HG03521 (cell line): ENCODE measurements around the gene HINFP.
A peak's percentile ranks its signal among the peaks of the same experiment; 100 is the strongest.

Experiments used
- ATAC-seq: cut with Tn5 transposase; IDR thresholded peaks from one replicate; pipeline ENCODE4 v1.9.1; 2021; ENCODE audit warnings: mild to moderate bottlenecking, moderate library complexity; ENCODE audit not compliant: unreplicated experiment

Gene HINFP, protein sequence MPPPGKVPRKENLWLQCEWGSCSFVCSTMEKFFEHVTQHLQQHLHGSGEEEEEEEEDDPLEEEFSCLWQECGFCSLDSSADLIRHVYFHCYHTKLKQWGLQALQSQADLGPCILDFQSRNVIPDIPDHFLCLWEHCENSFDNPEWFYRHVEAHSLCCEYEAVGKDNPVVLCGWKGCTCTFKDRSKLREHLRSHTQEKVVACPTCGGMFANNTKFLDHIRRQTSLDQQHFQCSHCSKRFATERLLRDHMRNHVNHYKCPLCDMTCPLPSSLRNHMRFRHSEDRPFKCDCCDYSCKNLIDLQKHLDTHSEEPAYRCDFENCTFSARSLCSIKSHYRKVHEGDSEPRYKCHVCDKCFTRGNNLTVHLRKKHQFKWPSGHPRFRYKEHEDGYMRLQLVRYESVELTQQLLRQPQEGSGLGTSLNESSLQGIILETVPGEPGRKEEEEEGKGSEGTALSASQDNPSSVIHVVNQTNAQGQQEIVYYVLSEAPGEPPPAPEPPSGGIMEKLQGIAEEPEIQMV

DNA sequence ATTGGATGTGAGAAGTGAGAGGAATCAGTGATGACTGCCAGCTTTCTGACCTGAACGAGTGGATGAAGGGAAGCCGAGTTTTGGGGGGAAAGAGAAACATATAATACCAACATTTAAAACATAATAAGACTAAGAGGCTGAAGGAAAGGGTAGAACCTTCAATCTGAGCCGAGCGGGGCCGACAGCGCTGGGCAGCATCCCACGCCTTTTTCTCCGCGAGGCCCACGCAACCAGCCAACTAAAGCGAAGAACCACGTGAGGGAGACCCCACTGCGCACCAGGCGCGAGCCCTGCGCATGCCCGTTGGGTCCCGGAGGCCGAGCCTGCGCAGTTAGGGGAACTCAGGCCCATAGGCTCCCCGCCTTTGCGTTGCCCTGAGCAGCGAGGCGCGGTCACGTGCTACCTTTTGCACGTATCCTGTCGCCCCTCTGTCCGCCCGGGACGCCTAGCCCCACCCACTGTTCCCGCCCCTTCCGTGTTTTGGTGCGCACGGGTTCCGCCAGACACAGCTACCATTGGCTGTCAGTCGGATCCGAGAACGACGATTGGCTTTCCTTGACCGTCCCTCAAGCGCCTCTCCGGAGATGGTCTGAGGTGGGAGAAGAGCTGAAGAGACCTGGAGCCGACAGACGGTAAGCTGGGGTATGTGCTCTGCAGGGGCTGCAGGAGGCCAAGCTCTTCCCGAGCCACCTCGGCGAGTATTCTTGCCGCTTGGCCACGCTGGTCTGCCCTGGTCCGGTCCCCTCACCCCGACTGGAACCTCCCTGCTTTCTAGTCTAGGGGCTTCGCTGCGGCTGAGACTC lies at the start of gene HINFP:
TSS of gene HINFP (plus strand) at position 573 of the 803 bp plus-strand sequence. CDS start 5,365 bp downstream, outside the sequence.
- ATAC-seq: peak; percentile 96

DNA sequence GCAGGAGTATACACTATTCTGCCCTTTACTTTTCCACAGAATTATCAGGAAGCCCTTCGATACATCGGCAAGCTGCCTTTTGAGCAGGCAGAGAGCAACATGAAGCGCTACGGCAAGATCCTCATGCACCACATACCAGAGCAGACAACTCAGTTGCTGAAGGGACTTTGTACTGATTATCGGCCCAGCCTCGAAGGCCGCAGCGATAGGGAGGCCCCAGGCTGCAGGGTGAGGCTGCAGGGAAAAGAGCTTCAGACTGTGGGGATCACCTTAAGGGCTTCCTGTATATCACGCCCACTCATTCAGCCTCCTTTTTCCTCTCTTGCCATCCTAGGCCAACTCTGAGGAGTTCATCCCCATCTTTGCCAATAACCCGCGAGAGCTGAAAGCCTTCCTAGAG lies 43.5 kb upstream of the HINFP start:
- ATAC-seq: no peak

DNA sequence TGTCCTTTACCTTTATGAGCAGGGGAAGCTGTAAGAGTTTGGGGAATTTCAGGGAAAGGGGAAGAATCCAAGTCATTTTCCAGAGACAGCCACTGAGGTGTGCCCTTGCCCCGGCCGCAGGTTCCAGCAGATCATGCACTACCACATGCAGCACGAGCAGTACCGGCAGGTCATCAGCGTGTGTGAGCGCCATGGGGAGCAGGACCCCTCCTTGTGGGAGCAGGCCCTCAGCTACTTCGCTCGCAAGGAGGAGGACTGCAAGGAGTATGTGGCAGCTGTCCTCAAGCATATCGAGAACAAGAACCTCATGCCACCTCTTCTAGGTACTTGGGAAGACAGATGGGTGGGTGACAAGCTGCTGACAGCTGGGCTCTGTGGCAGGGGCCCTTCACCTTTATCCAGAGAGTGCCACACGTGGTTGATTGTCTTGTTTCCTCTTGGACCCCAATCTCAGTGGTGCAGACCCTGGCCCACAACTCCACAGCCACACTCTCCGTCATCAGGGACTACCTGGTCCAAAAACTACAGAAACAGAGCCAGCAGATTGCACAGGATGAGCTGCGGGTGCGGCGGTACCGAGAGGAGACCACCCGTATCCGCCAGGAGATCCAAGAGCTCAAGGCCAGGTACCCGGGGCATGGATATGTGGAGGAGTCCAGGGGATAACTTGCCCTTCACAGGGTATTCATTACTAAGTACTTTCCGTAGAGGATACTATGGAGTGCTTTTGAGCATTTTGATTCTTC lies 42.5 kb upstream of the HINFP start:
- no peak for ATAC-seq

DNA sequence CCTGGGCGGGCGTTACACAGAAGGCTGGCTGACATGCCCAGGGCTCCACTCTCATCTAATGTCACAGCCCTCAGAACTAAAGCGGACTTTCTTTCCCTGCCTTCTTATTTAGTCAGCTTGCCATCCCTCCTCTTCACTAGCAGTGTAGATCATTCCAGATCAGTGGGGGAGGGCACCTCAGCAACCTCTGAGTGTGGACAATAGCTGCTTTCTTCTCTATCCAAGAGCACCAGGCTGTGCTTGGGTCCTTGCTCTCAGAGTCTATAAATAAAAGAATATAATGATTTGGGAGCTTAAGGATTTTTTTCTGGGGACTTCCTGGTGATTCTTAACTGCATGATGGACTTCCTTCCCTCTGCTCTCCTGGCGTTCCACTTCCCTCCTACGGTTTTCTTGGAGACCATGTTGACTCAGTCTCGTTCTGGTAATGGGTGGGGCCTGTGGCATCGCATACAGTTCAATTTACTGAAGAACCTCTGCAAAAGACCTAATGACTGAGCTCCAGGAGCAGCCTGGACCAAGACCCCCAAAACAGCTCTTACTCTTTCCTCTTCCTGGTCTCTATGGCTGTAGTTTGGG lies 39.6 kb upstream of the HINFP start:
- no peak for ATAC-seq

GRCh38 chr11:119084663-119085436 lies 36.5 kb upstream of the HINFP start, which contains the start of gene HMBS:
Gene HMBS, plus strand, starts transcription at chr11:119084881. Its CDS starts 153 bp downstream, at chr11:119085034.
- ATAC-seq: peak; percentile 89

GRCh38 chr11:119085437-119085847 lies 35.9 kb upstream of the HINFP start:
- ATAC-seq: peak; percentile 1

GRCh38 chr11:119087123-119087522 lies 34.3 kb upstream of the HINFP start:
- no peak for ATAC-seq

- ATAC-seq: no peak
Observed at GRCh38 chr11:119087747-119088241, 33.6 kb upstream of the HINFP start.

- ATAC-seq: no peak
Observed at GRCh38 chr11:119088406-119088805, 33.0 kb upstream of the HINFP start.

DNA sequence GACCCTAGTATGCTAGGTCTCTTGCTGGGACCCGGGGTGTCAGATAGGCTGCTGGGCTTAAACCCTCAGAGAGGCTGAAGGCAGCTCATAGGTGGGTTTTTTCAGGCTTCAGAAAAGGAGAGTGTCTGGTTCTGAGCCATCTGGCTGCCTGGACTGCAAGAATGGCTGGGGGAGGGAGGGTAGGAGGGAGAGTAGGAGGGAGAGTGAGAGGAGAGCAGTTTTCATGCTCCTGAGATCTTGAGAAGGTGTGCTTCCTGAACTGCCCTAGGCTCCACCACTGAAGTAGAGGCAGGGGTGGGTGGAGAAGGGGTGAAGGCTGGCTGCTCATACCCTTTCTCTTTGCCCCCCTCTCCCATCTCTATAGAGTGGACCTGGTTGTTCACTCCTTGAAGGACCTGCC lies 32.1 kb upstream of the HINFP start:
- no peak for ATAC-seq

DNA sequence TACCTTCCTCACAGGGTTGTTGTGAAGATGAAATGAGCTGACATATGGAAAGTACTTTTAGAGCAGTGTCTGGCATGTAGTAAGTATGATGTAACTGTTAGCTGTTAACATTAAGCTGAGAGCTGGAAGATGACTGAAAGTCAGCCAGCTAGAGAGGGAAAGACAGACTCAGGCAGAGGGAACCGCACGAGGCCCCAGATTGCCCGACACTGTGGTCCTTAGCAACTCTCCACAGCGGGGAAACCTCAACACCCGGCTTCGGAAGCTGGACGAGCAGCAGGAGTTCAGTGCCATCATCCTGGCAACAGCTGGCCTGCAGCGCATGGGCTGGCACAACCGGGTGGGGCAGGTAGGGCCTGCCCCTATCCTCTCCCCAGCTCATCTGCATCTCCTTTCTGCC lies 30.2 kb upstream of the HINFP start:
- no peak for ATAC-seq

DNA sequence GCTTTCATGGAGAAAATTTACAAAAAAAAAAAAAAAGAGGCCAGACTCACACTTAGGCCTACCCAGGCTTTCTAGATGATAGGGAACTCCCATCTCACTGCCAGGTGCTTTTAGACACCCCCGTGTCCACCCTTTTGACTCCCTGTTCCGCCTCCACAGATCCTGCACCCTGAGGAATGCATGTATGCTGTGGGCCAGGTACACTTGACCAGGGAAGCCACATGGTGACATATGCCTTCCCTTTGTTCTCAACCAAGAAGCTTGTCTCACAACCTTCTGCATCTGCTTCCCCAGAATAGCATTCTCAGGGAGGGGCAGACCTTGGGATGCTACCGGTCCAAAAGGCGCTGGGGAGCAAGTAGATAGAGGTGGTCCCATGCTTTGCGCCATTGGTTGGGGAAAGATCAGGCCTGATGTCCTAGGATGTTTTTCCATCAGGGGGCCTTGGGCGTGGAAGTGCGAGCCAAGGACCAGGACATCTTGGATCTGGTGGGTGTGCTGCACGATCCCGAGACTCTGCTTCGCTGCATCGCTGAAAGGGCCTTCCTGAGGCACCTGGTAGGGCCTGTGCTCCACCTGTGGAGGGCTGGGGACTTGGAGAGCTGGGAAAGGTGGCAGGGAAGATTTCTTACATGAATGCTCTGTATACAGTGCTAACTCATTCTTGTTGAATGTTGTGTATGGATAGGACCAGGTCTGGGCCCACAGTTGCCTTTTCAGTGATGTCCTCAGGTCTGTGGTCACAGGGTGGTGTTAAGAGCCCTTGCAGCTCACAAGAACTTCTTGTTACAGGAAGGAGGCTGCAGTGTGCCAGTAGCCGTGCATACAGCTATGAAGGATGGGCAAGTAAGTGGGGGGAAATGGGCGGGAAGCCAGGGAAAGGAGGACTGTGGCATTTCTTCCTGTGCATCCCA lies 29.2 kb upstream of the HINFP start:
- no peak for ATAC-seq

DNA sequence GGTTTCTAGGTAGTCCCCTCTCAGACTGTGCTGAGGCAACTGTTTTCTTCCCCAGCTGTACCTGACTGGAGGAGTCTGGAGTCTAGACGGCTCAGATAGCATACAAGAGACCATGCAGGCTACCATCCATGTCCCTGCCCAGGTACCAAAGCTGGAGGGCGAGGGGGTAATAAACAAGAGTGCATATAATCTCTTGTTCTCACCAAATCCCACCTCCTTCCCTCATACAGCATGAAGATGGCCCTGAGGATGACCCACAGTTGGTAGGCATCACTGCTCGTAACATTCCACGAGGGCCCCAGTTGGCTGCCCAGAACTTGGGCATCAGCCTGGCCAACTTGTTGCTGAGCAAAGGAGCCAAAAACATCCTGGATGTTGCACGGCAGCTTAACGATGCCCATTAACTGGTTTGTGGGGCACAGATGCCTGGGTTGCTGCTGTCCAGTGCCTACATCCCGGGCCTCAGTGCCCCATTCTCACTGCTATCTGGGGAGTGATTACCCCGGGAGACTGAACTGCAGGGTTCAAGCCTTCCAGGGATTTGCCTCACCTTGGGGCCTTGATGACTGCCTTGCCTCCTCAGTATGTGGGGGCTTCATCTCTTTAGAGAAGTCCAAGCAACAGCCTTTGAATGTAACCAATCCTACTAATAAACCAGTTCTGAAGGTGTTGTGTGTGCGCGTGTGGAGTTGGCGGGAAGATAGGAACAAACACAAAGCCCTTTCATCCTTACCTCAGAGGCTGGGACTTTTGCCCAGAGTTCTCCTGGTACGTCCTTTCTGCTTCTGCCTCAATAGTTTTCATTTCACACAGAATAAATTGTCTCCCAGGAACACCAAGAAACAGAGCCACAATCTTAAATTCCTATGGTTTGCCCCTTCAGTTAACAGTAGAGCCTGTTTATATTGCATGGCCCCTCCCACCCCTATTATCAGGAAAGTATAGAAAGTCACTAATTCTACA lies 28.2 kb upstream of the HINFP start:
- no peak for ATAC-seq

GRCh38 chr11:119093942-119094815 lies 27.2 kb upstream of the HINFP start:
- no peak for ATAC-seq

DNA sequence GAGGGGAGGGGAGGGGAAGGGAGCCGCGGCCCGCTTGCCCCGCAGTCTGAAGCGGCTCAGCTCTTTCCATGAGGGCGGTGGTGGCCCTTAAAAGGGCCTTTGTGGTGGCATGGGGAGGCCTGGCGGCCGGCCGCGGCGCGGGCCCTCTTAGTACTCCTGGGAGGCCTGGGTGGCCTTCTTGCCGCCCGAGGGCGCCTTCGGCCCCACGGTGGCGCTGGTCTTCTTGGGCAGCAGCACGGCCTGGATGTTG lies 26.6 kb upstream of the HINFP start:
- peak; percentile 31 for ATAC-seq

GRCh38 chr11:119095066-119095880 lies 26.1 kb upstream of the HINFP start:
- ATAC-seq: peak; percentile 74
